Central memory CD8-positive, alpha-beta T cell (primary cell): ENCODE measurements around the gene ACTN1.

Experiments
- ATAC-seq: fragments of 150-1000 bp; cut with Tn5 transposase; replicated peaks from 2 replicates; pipeline ENCODE4 v1.10.0; 2022; ENCODE audit warnings: mild to moderate bottlenecking, moderate FRiP score, moderate number of reproducible peaks; ENCODE audit not compliant: poor library complexity, severe bottlenecking; ENCODE audit errors: extremely low read depth
- DNase-seq, 2 donors: peaks; one replicate each; pipeline ENCODE4 v3.0.0; 2021; ENCODE audit warnings: low spot score in 2 of 2
- H3K27ac Mint-ChIP-seq: one replicate; pipeline ENCODE4 v1.8.0; 2022; ENCODE audit warnings: low read depth, mild to moderate bottlenecking, moderate library complexity, mixed read lengths
- H3K27me3 Mint-ChIP-seq: one replicate; pipeline ENCODE4 v1.8.0; 2022; ENCODE audit warnings: mixed read lengths
- H3K36me3 Mint-ChIP-seq: one replicate; pipeline ENCODE4 v1.8.0; 2022; ENCODE audit warnings: mild to moderate bottlenecking, moderate library complexity, mixed read lengths; ENCODE audit not compliant: insufficient read depth
- H3K4me1 Mint-ChIP-seq: one replicate; pipeline ENCODE4 v1.8.0; 2022; ENCODE audit warnings: mixed read lengths
- H3K4me3 Mint-ChIP-seq: one replicate; pipeline ENCODE4 v1.8.0; 2022; ENCODE audit warnings: mild to moderate bottlenecking, moderate library complexity, mixed read lengths
- H3K9me3 Mint-ChIP-seq: one replicate; pipeline ENCODE4 v1.8.0; 2022; ENCODE audit warnings: mixed read lengths

Gene ACTN1

GRCh38 chr14:68919129-68919927, 59.8 kb downstream of the ACTN1 start:
- Mint-ChIP-seq H3K27me3 (no peaks in the 10 kb centered on the region), H3K4me1 (no peaks in the 10 kb centered on the region), H3K36me3 (peaks cover 10% of the 10 kb centered on the region), H3K4me3 (no peak overlapping the region), H3K9me3 (no peaks in the 10 kb centered on the region), H3K27ac (peak overlapping the region; percentile 4)
- DNase-seq (no peak), ATAC-seq (no peak)

GRCh38 chr14:68918612-68919011, 60.5 kb downstream of the ACTN1 start:
- Mint-ChIP-seq H3K27ac (no peak overlapping the region), H3K4me3 (no peak overlapping the region), H3K4me1 (no peaks in the 10 kb centered on the region), H3K36me3 (peaks cover 10% of the 10 kb centered on the region), H3K9me3 (no peaks in the 10 kb centered on the region), H3K27me3 (no peaks in the 10 kb centered on the region)
- no peak for ATAC-seq
- no peak for DNase-seq

GRCh38 chr14:68916358-68916941, 62.7 kb downstream of the ACTN1 start:
- peaks cover 10% of the 10 kb centered on the region for H3K36me3 Mint-ChIP-seq
- H3K27me3 Mint-ChIP-seq, result no peaks in the 10 kb centered on the region
- no peak overlapping the region for H3K4me3 Mint-ChIP-seq
- no peaks in the 10 kb centered on the region for H3K9me3 Mint-ChIP-seq
- DNase-seq (no peak), ATAC-seq (no peak)
- peaks cover 5% of the 10 kb centered on the region for H3K4me1 Mint-ChIP-seq
- no peak overlapping the region for H3K27ac Mint-ChIP-seq

GRCh38 chr14:68913516-68913915, 65.6 kb downstream of the ACTN1 start:
- peaks cover 10% of the 10 kb centered on the region for H3K36me3 Mint-ChIP-seq
- DNase-seq (no peak), ATAC-seq (no peak)
- no peak overlapping the region for H3K4me3 Mint-ChIP-seq
- H3K27me3 Mint-ChIP-seq, result no peaks in the 10 kb centered on the region
- H3K27ac Mint-ChIP-seq, result no peak overlapping the region
- H3K9me3 Mint-ChIP-seq, result no peaks in the 10 kb centered on the region
- peaks cover 8% of the 10 kb centered on the region for H3K4me1 Mint-ChIP-seq

GRCh38 chr14:68911594-68912227, 67.4 kb downstream of the ACTN1 start:
- Mint-ChIP-seq H3K36me3 (peaks cover 8% of the 10 kb centered on the region), H3K4me1 (peaks cover 8% of the 10 kb centered on the region), H3K27me3 (no peaks in the 10 kb centered on the region), H3K4me3 (no peak overlapping the region), H3K9me3 (no peaks in the 10 kb centered on the region), H3K27ac (no peak overlapping the region)
- ATAC-seq, result peak; percentile 83
- DNase-seq, result peak; percentile 60 to 62

GRCh38 chr14:68910540-68910939, 68.6 kb downstream of the ACTN1 start:
- peaks cover 8% of the 10 kb centered on the region for H3K4me1 Mint-ChIP-seq
- no peak for DNase-seq
- no peak overlapping the region for H3K4me3 Mint-ChIP-seq
- ATAC-seq, result no peak
- H3K9me3 Mint-ChIP-seq, result no peaks in the 10 kb centered on the region
- peaks cover 8% of the 10 kb centered on the region for H3K36me3 Mint-ChIP-seq
- no peaks in the 10 kb centered on the region for H3K27me3 Mint-ChIP-seq
- no peak overlapping the region for H3K27ac Mint-ChIP-seq

GRCh38 chr14:68908803-68909202, 70.3 kb downstream of the ACTN1 start:
- H3K27me3 Mint-ChIP-seq, result no peaks in the 10 kb centered on the region
- peaks cover 8% of the 10 kb centered on the region for H3K4me1 Mint-ChIP-seq
- H3K4me3 Mint-ChIP-seq, result no peak overlapping the region
- no peak overlapping the region for H3K27ac Mint-ChIP-seq
- DNase-seq (no peak), ATAC-seq (no peak)
- peaks cover 10% of the 10 kb centered on the region for H3K36me3 Mint-ChIP-seq
- H3K9me3 Mint-ChIP-seq, result no peaks in the 10 kb centered on the region

GRCh38 chr14:68908201-68908600, 70.9 kb downstream of the ACTN1 start:
- Mint-ChIP-seq H3K36me3 (peaks cover 10% of the 10 kb centered on the region), H3K27me3 (no peaks in the 10 kb centered on the region), H3K9me3 (no peaks in the 10 kb centered on the region), H3K4me1 (peaks cover 8% of the 10 kb centered on the region), H3K27ac (no peak overlapping the region), H3K4me3 (no peak overlapping the region)
- DNase-seq (no peak), ATAC-seq (no peak)

GRCh38 chr14:68906439-68906838, 72.7 kb downstream of the ACTN1 start:
- Mint-ChIP-seq H3K4me1 (peaks cover 2% of the 10 kb centered on the region), H3K27ac (no peak overlapping the region), H3K9me3 (no peaks in the 10 kb centered on the region), H3K27me3 (no peaks in the 10 kb centered on the region), H3K36me3 (peaks cover 10% of the 10 kb centered on the region), H3K4me3 (no peak overlapping the region)
- ATAC-seq (no peak), DNase-seq (no peak)

GRCh38 chr14:68905107-68905895, 73.8 kb downstream of the ACTN1 start:
- Mint-ChIP-seq H3K27me3 (no peaks in the 10 kb centered on the region), H3K36me3 (peaks cover 7% of the 10 kb centered on the region), H3K9me3 (no peaks in the 10 kb centered on the region), H3K4me3 (no peak overlapping the region), H3K4me1 (peaks cover 5% of the 10 kb centered on the region), H3K27ac (no peak overlapping the region)
- DNase-seq (no peak), ATAC-seq (no peak)

- no peaks in the 10 kb centered on the region for H3K27me3 Mint-ChIP-seq
These were observed 76.7 kb downstream of the ACTN1 start for GRCh38 chr14:68902357-68902756.

GRCh38 chr14:68899033-68899603, 80.0 kb downstream of the ACTN1 start:
- peak overlapping the region; percentile 36 for H3K27ac Mint-ChIP-seq
- peak; percentile 53 for ATAC-seq
- peak overlapping the region; percentile 27 for H3K4me3 Mint-ChIP-seq
- H3K36me3 Mint-ChIP-seq, result peaks cover 16% of the 10 kb centered on the region
- peaks cover 30% of the 10 kb centered on the region for H3K4me1 Mint-ChIP-seq
- H3K27me3 Mint-ChIP-seq, result no peaks in the 10 kb centered on the region
- no peak for DNase-seq
- peaks cover 11% of the 10 kb centered on the region for H3K9me3 Mint-ChIP-seq

More at GRCh38 chr14:68902357-68902756, 76.7 kb downstream of the ACTN1 start:
- H3K27ac Mint-ChIP-seq, result no peak overlapping the region
- peaks cover 15% of the 10 kb centered on the region for H3K36me3 Mint-ChIP-seq
- peaks cover 30% of the 10 kb centered on the region for H3K4me1 Mint-ChIP-seq
- no peak for DNase-seq
- ATAC-seq, result no peak
- H3K9me3 Mint-ChIP-seq, result peaks cover 11% of the 10 kb centered on the region
- H3K4me3 Mint-ChIP-seq, result no peak overlapping the region
